ENCODE data around the gene ISY1. TPM values are rescaled to one million over a fixed set of nuclear protein-coding genes. Genes with fewer than 3 reads are reported as not detected.
"Not testable (repeated sequence)": the region's sequence is repeated elsewhere in the genome, so short reads cannot be mapped to it uniquely, and the experiment has no call there.

Gene ISY1
- total and polyA plus RNA-seq, 7 experiments from 2014 or later = 27.6 to 130 (median 39.4) TPM

- DNase-seq (no peak), ATAC-seq (no peak)
- peaks cover 0 to 20% (median 6%) of the 10 kb centered on the region in 3 experiments for H3K36me3 ChIP-seq (ENCODE audit: control insufficient read depth in 2 of 3, insufficient read depth in 3 of 3, low read length in 3 of 3)
- Mint-ChIP-seq H3K4me1 (peaks cover 42 to 91% (median 83%) of the 10 kb centered on the region in 7 donors), H3K36me3 (peaks cover 9 to 54% (median 50%) of the 10 kb centered on the region in 5 donors), H3K27ac (peak overlapping the region; percentile 56 to 97 (median 93)), H3K9me3 (no peaks in the 10 kb centered on the region), H3K4me3 (peak overlapping the region; percentile 46 to 95 (median 75)), H3K27me3 (no peaks in the 10 kb centered on the region)
- H3K27ac ChIP-seq (ENCODE audit: low read depth, low read length) = peak overlapping the region; percentile 83
- H3K27me3 ChIP-seq (ENCODE audit: control insufficient read depth in 2 of 2, insufficient read depth in 2 of 2, low read length in 2 of 2) = no peaks in the 10 kb centered on the region
- ChIA-PET POLR2A (interaction anchor here (0.9 to 3.8 kb wide), 5 partner anchors 11 to 120 kb away, joined by 3 to 22 read pairs (median 3); no protein-coding TSS in a partner anchor), CTCF (no interaction called here)
- peaks cover 27 to 82% of the 10 kb centered on the region in 2 donors for H3K4me1 ChIP-seq (ENCODE audit: control insufficient read depth in 2 of 2, insufficient read depth in 2 of 2, low read length in 2 of 2)
- intact Hi-C loops (cut with micrococcal nuclease) = no loop called here
- H3K9me3 ChIP-seq (ENCODE audit: control insufficient read depth in 2 of 3, low read length in 3 of 3) = no peaks in the 10 kb centered on the region
- H3K4me3 ChIP-seq (ENCODE audit: low read length) = no peak overlapping the region
Observed at GRCh38 chr3:129114455-129114854, 46.4 kb downstream of the ISY1 start.

DNA sequence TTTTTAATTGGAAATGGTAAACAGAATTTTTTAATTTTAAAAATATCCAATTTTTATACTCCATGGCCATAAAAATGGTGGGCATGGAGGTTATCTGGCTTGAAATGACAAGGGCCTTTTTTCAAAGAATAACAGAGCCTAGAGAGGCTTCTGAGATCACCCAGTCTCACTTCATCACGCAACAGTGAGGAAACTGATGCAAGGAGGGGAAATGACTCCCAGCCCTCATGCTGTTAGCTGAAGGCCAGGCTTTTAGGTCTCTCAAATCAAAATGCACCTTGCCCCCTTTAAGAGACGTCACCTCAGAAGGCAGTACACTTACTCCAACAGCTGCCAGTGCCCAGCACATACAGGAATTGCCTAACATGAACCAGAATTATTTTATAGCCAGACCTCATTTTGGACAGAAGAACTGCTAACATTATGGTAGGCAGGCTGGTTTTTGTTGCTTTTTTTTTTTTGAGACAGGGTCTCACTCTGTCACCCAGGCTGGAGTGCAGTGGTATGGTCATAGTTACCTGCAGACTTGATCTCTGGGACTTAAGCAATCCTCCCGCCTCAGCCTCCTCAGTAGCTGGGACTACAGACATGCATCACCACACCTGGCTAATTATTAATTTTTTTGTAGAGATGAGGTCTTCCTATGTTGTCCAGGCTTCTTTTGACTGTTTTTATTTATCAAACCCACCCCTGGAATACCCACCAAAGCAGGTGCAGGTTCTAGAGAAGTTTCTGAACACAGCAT is 48.4 kb downstream of the ISY1 start:
- Histone ChIP-seq H3K27ac (ENCODE audit: low read depth, low read length) (peak overlapping the region; percentile 44), H3K4me3 (ENCODE audit: low read length) (no peak overlapping the region), H3K9me3 (ENCODE audit: control insufficient read depth in 2 of 3, low read length in 3 of 3) (no peaks in the 10 kb centered on the region), H3K27me3 (ENCODE audit: control insufficient read depth in 2 of 2, insufficient read depth in 2 of 2, low read length in 2 of 2) (no peaks in the 10 kb centered on the region), H3K4me1 (ENCODE audit: control insufficient read depth in 2 of 2, insufficient read depth in 2 of 2, low read length in 2 of 2) (peaks cover 8 to 78% of the 10 kb centered on the region in 2 donors), H3K36me3 (ENCODE audit: control insufficient read depth in 2 of 3, insufficient read depth in 3 of 3, low read length in 3 of 3) (peaks cover 0 to 28% (median under 1%) of the 10 kb centered on the region in 3 experiments)
- peak overlapping the region; percentile 47 to 80 (median 60) for H3K4me3 Mint-ChIP-seq
- ChIA-PET CTCF (interaction anchor here (1.1 to 1.2 kb wide), 2 partner anchors 95 to 134 kb away, joined by 3 read pairs; no protein-coding TSS in a partner anchor), POLR2A (interaction anchor here (0.5 to 8.6 kb wide), 6 partner anchors 8 to 71 kb away, joined by 3 to 111 read pairs (median 5); partner anchors contain the start of genes CNBP and RAB43)
- ATAC-seq (peak; percentile 74), DNase-seq (peak in 3 of 9 donors; percentile 18 to 53 (median 26))
- H3K27me3 Mint-ChIP-seq = no peaks in the 10 kb centered on the region
- peaks cover 6 to 51% (median 35%) of the 10 kb centered on the region in 5 donors for H3K36me3 Mint-ChIP-seq
- H3K27ac Mint-ChIP-seq = peak overlapping the region; percentile 44 to 97 (median 91)
- intact Hi-C loops (cut with micrococcal nuclease) = loop anchor here in 1 of 2 donors (1.0 kb wide), 2 partner anchors 8 to 12 kb away; no protein-coding TSS in a partner anchor
- peaks cover 45 to 92% (median 81%) of the 10 kb centered on the region in 7 donors for H3K4me1 Mint-ChIP-seq
- no peaks in the 10 kb centered on the region for H3K9me3 Mint-ChIP-seq

DNA sequence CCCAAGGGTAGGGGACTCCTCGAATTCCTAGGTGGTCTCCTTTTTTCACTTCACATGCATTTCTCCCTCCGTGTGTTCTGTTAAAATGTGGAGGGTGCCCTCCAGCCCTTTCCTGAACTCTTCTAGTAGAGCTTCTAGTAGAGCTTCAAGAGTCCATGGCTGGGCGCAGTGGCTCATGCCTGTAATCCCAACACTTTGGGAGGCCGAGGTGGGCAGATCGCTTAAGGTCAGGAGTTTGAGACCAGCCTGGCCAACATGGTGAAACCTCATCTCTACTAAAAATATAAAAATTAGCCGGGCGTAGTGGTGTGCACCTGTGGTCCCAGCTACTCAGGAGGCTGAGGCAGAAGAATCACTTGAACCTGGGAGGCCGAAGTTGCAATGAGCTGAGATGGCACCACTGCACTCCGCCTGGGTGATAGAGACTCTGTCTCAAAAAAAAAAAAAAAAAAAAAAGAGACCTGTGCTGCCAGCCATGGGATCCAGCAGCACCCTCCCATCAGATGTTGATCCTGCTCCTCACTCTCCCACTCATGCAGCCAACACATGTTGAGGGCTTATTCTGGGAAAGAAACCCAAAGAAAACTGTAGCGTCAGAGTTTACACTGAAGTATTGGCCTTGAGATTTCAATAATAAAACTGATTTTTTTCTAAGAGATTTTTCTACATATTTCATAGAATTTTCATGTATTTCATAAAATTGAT is 49.6 kb downstream of the ISY1 start:
- H3K4me3 ChIP-seq (ENCODE audit: low read length); DNase-seq; H3K27me3 Mint-ChIP-seq; H3K9me3 Mint-ChIP-seq; ATAC-seq; H3K9me3 ChIP-seq (ENCODE audit: control insufficient read depth in 2 of 3, low read length in 3 of 3); CTCF ChIA-PET; H3K27me3 ChIP-seq (ENCODE audit: control insufficient read depth in 2 of 2, insufficient read depth in 2 of 2, low read length in 2 of 2); intact Hi-C loops (cut with micrococcal nuclease): not testable (repeated sequence)
- Histone ChIP-seq H3K36me3 (ENCODE audit: control insufficient read depth in 2 of 3, insufficient read depth in 3 of 3, low read length in 3 of 3) (peaks cover 0 to 40% (median 4%) of the 10 kb centered on the region in 3 experiments), H3K27ac (ENCODE audit: low read depth, low read length) (peak overlapping the region; percentile 54), H3K4me1 (ENCODE audit: control insufficient read depth in 2 of 2, insufficient read depth in 2 of 2, low read length in 2 of 2) (peaks cover 0 to 79% of the 10 kb centered on the region in 2 donors)
- peaks cover 6 to 51% (median 31%) of the 10 kb centered on the region in 5 donors for H3K36me3 Mint-ChIP-seq
- peak overlapping the region in 8 of 10 donors; percentile 9 to 75 (median 42) for H3K4me3 Mint-ChIP-seq
- peak overlapping the region; percentile 43 to 97 (median 81) for H3K27ac Mint-ChIP-seq
- POLR2A ChIA-PET = interaction anchor here (3.8 to 8.6 kb wide), 2 partner anchors 9 to 10 kb away, joined by 22 to 111 read pairs; partner anchors contain the start of gene RAB43
- H3K4me1 Mint-ChIP-seq = peaks cover 49 to 92% (median 81%) of the 10 kb centered on the region in 7 donors

DNA sequence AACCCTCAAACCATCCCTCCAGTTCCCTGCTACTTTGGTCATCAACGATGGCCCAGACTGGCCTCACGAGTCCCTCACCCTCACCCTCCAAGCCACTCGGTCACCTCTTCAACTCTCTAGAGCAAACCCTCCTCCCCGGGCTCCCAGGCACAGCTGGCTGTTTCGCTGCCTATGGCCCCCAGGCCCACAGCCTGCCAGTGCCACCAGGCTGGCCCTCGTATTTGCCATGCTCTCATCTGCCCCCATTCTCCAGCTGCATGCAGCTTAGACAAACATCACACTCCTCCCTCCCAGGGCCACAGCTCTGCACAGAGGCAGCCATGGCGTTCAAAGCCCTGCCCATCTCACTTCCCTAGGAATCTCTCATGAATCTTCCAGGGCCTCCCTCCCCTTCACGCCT is 53.1 kb downstream of the ISY1 start:
- Mint-ChIP-seq H3K4me3 (peak overlapping the region in 8 of 10 donors; percentile 28 to 84 (median 54)), H3K27ac (peak overlapping the region; percentile 74 to 91 (median 86)), H3K36me3 (peaks cover 3 to 36% (median 17%) of the 10 kb centered on the region in 5 donors), H3K9me3 (no peaks in the 10 kb centered on the region), H3K27me3 (no peaks in the 10 kb centered on the region), H3K4me1 (peaks cover 56 to 95% (median 80%) of the 10 kb centered on the region in 7 donors)
- H3K4me1 ChIP-seq (ENCODE audit: control insufficient read depth in 2 of 2, insufficient read depth in 2 of 2, low read length in 2 of 2) = peaks cover 3 to 78% of the 10 kb centered on the region in 2 donors
- peak overlapping the region; percentile 27 for H3K27ac ChIP-seq (ENCODE audit: low read depth, low read length)
- DNase-seq (no peak), ATAC-seq (no peak)
- ChIA-PET POLR2A (interaction anchor here (8.6 kb wide), 1 partner anchor 12 kb away, joined by 111 read pairs; the partner anchor contains the start of gene RAB43), CTCF (no interaction called here)
- H3K27me3 ChIP-seq (ENCODE audit: control insufficient read depth in 2 of 2, insufficient read depth in 2 of 2, low read length in 2 of 2) = no peaks in the 10 kb centered on the region
- peaks cover 0 to 44% (median 4%) of the 10 kb centered on the region in 3 experiments for H3K36me3 ChIP-seq (ENCODE audit: control insufficient read depth in 2 of 3, insufficient read depth in 3 of 3, low read length in 3 of 3)
- intact Hi-C loops (cut with micrococcal nuclease) = no loop called here
- H3K4me3 ChIP-seq (ENCODE audit: low read length) = no peak overlapping the region
- H3K9me3 ChIP-seq (ENCODE audit: control insufficient read depth in 2 of 3, low read length in 3 of 3) = no peaks in the 10 kb centered on the region

DNA sequence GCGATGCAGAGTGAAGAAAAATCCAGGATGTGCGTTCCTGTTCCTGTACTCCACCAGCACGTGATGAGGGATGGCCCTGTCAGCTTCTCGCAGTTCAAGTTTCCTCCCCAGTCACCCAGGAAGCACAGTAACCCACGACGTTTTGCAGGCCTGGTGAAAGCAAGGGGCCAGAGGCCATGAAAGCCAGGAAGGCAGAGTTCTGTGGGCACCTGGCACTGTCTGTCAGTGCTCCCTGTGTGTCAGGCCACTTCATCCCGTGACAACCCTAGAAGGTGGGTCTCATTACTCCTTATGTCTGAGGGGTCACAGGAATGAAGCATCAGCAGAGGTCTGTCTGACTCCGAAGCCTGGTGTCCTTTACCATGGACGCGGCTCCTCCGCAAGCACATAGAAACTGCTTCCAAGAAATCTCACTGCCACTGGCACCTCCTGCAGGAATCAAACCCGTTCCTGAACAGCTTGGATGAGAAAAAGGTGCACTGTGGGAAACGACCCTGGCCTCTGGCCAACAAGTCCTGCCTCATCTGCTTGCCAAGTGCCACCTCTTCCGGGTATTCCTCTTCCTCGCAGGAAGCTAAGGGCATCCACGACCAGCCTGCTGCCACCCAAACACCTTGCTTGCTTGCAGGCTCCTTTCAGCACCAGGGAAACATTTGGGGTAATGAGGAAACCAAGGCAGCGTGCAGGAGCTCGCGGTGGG is 53.8 kb downstream of the ISY1 start:
- Mint-ChIP-seq H3K4me3 (peak overlapping the region in 8 of 10 donors; percentile 25 to 84 (median 58)), H3K36me3 (peaks cover 3 to 36% (median 17%) of the 10 kb centered on the region in 5 donors), H3K27ac (peak overlapping the region; percentile 38 to 91 (median 83)), H3K9me3 (no peaks in the 10 kb centered on the region), H3K4me1 (peaks cover 60 to 95% (median 79%) of the 10 kb centered on the region in 7 donors), H3K27me3 (no peaks in the 10 kb centered on the region)
- ChIA-PET CTCF (interaction anchor here (1.3 kb wide), 1 partner anchor 11 kb away, joined by 3 read pairs; no protein-coding TSS in a partner anchor), POLR2A (interaction anchor here (0.8 to 8.6 kb wide), 3 partner anchors 13 to 176 kb away, joined by 3 to 111 read pairs (median 3); partner anchors contain the start of gene RAB43)
- Histone ChIP-seq H3K9me3 (ENCODE audit: control insufficient read depth in 2 of 3, low read length in 3 of 3) (no peaks in the 10 kb centered on the region), H3K4me3 (ENCODE audit: low read length) (no peak overlapping the region), H3K4me1 (ENCODE audit: control insufficient read depth in 2 of 2, insufficient read depth in 2 of 2, low read length in 2 of 2) (peaks cover 3 to 77% of the 10 kb centered on the region in 2 donors), H3K27ac (ENCODE audit: low read depth, low read length) (peak overlapping the region; percentile 46), H3K36me3 (ENCODE audit: control insufficient read depth in 2 of 3, insufficient read depth in 3 of 3, low read length in 3 of 3) (peaks cover 0 to 46% (median 4%) of the 10 kb centered on the region in 3 experiments), H3K27me3 (ENCODE audit: control insufficient read depth in 2 of 2, insufficient read depth in 2 of 2, low read length in 2 of 2) (no peaks in the 10 kb centered on the region)
- DNase-seq = no peak
- no peak for ATAC-seq
- intact Hi-C loops (cut with micrococcal nuclease) = loop anchor here in 1 of 2 donors (1.0 kb wide), 1 partner anchor 9 kb away; no protein-coding TSS in a partner anchor

Data from naive thymus-derived CD4-positive, alpha-beta T cell (primary cell).